ENCODE measurements around the gene ACSF3. TPM values are rescaled to one million over a fixed set of nuclear protein-coding genes. Genes with fewer than 3 reads are reported as not detected.

Gene ACSF3
- total and polyA plus RNA-seq, 2 donors (not counting 1 experiment from before 2014, with no cell fraction given), result 45.2 to 113 TPM

- ChIA-PET POLR2A (interaction anchor here (3.0 kb wide), 1 partner anchor 19 kb away, joined by 14 read pairs; no protein-coding TSS in a partner anchor), CTCF (no interaction called here)
- no peak for TF ChIP-seq CTCF (IDR thresholded peaks at IDR 0.05)
- no peak for TF ChIP-seq EZH2 (IDR thresholded peaks at IDR 0.05; ENCODE audit: borderline replicate concordance, insufficient read depth, low read depth, low read length, poor library complexity, severe bottlenecking)
- Histone ChIP-seq H3K4me3 (ENCODE audit: control extremely low read depth in 1 of 5, extremely low read depth in 1 of 5, insufficient read depth in 1 of 5, low read depth in 2 of 5, low read length in 4 of 5) (no peak overlapping the region), H4K20me1 (ENCODE audit: control insufficient read depth, insufficient read depth, low read length, poor library complexity, severe bottlenecking) (peaks cover 55% of the 10 kb centered on the region), H2AFZ (ENCODE audit: insufficient read depth, low read depth, low read length, poor library complexity, severe bottlenecking) (no peak overlapping the region), H3K36me3 (replicated peaks in 1 of 2; ENCODE audit: control extremely low read depth in 1 of 2, control insufficient read depth in 1 of 2, extremely low read depth in 1 of 2, insufficient read depth in 2 of 2, low read length in 1 of 2) (peaks cover 0 to 16% of the 10 kb centered on the region in 2 experiments), H3K27me3 (replicated peaks in 1 of 4; ENCODE audit: control extremely low read depth in 1 of 4, control insufficient read depth in 3 of 4, insufficient read depth in 4 of 4, low read length in 3 of 4) (peaks cover 0 to 3% (median under 1%) of the 10 kb centered on the region in 4 experiments), H3K4me1 (ENCODE audit: control insufficient read depth in 2 of 2, insufficient read depth in 2 of 2, low read length in 2 of 2) (peaks cover 54 to 67% of the 10 kb centered on the region in 2 donors), H3K4me2 (replicated peaks; ENCODE audit: low read depth, low read length, poor library complexity, severe bottlenecking) (peak overlapping the region; percentile 86), H3K27ac (ENCODE audit: low read length in 2 of 2) (peak overlapping the region in 1 of 2 donors; percentile 73), H3K9ac (ENCODE audit: low read length) (no peak overlapping the region), H3K9me3 (ENCODE audit: control extremely low read depth in 1 of 3, control insufficient read depth in 2 of 3, insufficient read depth in 1 of 3, low read length in 2 of 3) (no peaks in the 10 kb centered on the region), H3K79me2 (ENCODE audit: control insufficient read depth, insufficient read depth, low read length) (peaks cover 68% of the 10 kb centered on the region)
- no peaks in the 10 kb centered on the region for H3K9me3 Mint-ChIP-seq (ENCODE audit: insufficient read depth)
- peaks cover 61% of the 10 kb centered on the region for H3K4me1 Mint-ChIP-seq
- intact Hi-C loops (cut with micrococcal nuclease), result loop anchor here (10.0 kb wide), 2 partner anchors 61 to 119 kb away; partner anchors contain the start of gene ZNF778
- DNase-seq, result no peak
- peak overlapping the region; percentile 92 for H3K4me3 Mint-ChIP-seq
- peaks cover 9% of the 10 kb centered on the region for H3K27me3 Mint-ChIP-seq
- 93% methylated on average over 20 of the region's 20 CpGs for WGBS (ENCODE audit: insufficient coverage)
- H3K27ac Mint-ChIP-seq, result peak overlapping the region; percentile 92
- ATAC-seq (ENCODE audit: low read depth), result no peak
These were observed 2.5 kb downstream of the ACSF3 start for GRCh38 chr16:89096042-89096717.

Measured in B cell (primary cell).